ENCODE results near the gene MEF2A. TPM values are rescaled to one million over a fixed set of nuclear protein-coding genes. Genes with fewer than 3 reads are reported as not detected.

MEF2A gene
- total RNA-seq, 1 experiment from 2014 or later = 5.8 TPM

DNA sequence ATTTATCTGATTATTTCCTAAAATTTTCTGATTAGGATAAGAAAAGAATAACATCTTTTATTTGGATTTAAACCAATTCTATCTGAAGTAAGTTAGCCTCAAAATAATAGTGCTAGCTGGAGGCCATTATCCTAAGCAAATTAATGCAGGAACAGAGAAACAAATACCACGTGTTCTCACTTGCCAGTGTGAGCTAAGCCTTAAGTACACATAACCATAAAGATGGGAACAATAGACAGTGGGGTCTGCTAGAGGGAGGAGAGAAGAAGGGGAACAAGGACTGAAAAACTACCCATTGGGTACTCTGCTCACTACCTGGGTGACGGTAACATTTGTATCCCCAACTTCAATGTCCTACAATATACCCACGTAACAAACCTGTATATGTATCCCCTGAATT, 198.7 kb downstream of the MEF2A start:
- no peak for DNase-seq (ENCODE audit: low read depth)
- in situ Hi-C loops (cut with HindIII; ENCODE audit: low pct_unique_long_range_greater_than_20kb, low sequenced_read_pairs) = no loop called here

Other genes starting within 250 kb of the MEF2A start
- gene LYSMD4, start 167.5 kb downstream of the MEF2A start, total RNA-seq (2014; rRNA removed; shearing (Covaris generic); ENCODE audit: low replicate concordance) = 1.1 and 1.5 TPM in 2 replicates

Data from Caki2 (cell line).